ENCODE results near the gene TDRD5. TPM values are rescaled to one million over a fixed set of nuclear protein-coding genes. Genes with fewer than 3 reads are reported as not detected.
A peak's percentile ranks its signal among the peaks of the same experiment; 100 is the strongest.

The TDRD5 gene
- total RNA-seq, 1 experiment from 2014 or later: not detected

DNA sequence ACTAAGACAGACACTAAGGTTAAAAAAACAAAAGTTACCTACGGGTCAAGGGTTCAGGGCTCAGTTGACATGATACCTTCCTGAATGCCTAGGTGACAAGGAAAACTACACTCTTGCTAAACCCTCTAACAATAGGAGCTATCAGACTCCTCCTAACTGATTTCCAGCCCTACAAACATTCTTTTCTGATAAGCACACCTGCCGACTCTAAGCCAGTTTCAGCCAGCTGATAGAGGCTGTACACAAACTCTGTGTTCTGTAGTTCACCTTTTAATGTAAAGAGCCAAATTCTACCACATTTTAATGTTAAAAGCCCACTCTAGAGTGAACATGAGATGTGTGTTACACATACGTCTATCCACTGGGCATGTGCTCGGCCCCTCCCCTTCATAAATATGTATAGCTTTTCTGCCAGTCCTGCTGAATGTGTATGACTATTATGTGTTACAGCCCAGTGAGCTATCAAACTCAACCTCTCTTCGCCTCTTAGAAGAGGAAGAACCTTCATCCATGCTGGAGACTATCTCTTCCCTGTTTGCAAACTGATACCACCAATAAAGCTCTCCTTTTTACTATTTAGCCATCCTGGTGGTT lies 111.4 kb downstream of the TDRD5 start:
- Mint-ChIP-seq H3K27me3 (ENCODE audit: unreplicated experiment) (peaks cover 56% of the 10 kb centered on the region), H3K36me3 (ENCODE audit: insufficient read depth, unreplicated experiment) (no peaks in the 10 kb centered on the region), H3K4me3 (ENCODE audit: low read depth, unreplicated experiment) (no peak overlapping the region), H3K9me3 (ENCODE audit: low read depth, unreplicated experiment) (no peaks in the 10 kb centered on the region), H3K27ac (ENCODE audit: unreplicated experiment) (no peak overlapping the region), H3K4me1 (ENCODE audit: low read depth, unreplicated experiment) (no peaks in the 10 kb centered on the region)
- TF ChIP-seq, protein P1, sequence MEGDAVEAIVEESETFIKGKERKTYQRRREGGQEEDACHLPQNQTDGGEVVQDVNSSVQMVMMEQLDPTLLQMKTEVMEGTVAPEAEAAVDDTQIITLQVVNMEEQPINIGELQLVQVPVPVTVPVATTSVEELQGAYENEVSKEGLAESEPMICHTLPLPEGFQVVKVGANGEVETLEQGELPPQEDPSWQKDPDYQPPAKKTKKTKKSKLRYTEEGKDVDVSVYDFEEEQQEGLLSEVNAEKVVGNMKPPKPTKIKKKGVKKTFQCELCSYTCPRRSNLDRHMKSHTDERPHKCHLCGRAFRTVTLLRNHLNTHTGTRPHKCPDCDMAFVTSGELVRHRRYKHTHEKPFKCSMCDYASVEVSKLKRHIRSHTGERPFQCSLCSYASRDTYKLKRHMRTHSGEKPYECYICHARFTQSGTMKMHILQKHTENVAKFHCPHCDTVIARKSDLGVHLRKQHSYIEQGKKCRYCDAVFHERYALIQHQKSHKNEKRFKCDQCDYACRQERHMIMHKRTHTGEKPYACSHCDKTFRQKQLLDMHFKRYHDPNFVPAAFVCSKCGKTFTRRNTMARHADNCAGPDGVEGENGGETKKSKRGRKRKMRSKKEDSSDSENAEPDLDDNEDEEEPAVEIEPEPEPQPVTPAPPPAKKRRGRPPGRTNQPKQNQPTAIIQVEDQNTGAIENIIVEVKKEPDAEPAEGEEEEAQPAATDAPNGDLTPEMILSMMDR (IDR thresholded peaks at IDR 0.05; ENCODE audit: unreplicated experiment): no peak
- intact Hi-C loops (cut with micrococcal nuclease; ENCODE audit: unreplicated experiment): loop anchor here (10.0 kb wide), 1 partner anchor 252 kb away; the partner anchor contains the start of gene CEP350
- no TSS peak for BruUV-seq (replicated peaks)
- CTCF ChIA-PET: interaction anchor here (0.6 to 2.6 kb wide), 4 partner anchors 32 to 111 kb away, joined by 3 to 15 read pairs (median 4); no protein-coding TSS in a partner anchor
- DNase-seq: no peak

DNA sequence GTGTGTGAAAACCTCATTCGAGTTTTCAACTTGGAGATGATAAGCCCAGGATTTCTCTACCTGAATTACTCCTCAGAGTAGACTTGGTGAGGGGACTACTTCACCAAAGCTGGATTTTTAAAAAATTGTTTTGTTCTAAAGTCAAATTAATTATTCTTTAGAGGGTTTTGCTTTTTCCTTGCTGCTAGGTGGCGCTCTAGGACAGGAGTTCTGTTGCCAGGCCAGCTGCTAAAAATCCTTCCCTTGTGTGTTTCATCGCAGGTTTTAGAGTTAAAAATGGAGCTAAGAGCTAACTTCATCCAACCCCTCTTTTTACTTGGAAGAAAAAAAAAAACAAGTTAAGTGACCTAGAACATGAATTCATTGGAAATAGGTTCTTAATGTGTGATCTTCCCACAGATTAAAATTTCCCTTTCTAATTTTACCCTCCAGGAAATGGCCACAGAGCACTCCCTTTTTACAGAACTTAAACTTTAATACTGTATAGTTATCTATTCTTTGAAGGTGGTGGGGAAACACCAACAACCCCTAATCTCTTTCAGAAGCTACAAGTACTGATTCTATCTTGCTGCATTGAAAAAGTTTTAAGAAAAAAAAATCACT lies 114.8 kb downstream of the TDRD5 start:
- TF ChIP-seq, protein P1 (IDR thresholded peaks at IDR 0.05; ENCODE audit: unreplicated experiment): peak; percentile 82
- no TSS peak for BruUV-seq (replicated peaks)
- peak; percentile 77 for DNase-seq
- H3K4me1 Mint-ChIP-seq (ENCODE audit: low read depth, unreplicated experiment): peaks cover 9% of the 10 kb centered on the region
- no peak overlapping the region for H3K27ac Mint-ChIP-seq (ENCODE audit: unreplicated experiment)
- no peaks in the 10 kb centered on the region for H3K9me3 Mint-ChIP-seq (ENCODE audit: low read depth, unreplicated experiment)
- H3K27me3 Mint-ChIP-seq (ENCODE audit: unreplicated experiment): peaks cover 57% of the 10 kb centered on the region
- H3K4me3 Mint-ChIP-seq (ENCODE audit: low read depth, unreplicated experiment): no peak overlapping the region
- CTCF ChIA-PET: interaction anchor here (0.6 to 4.3 kb wide), 11 partner anchors 22 to 471 kb away, joined by 3 to 180 read pairs (median 3); no protein-coding TSS in a partner anchor
- intact Hi-C loops (cut with micrococcal nuclease; ENCODE audit: unreplicated experiment): loop anchor here (1.0 to 10.0 kb wide), 4 partner anchors 103 to 472 kb away; partner anchors contain the start of gene CEP350
- no peaks in the 10 kb centered on the region for H3K36me3 Mint-ChIP-seq (ENCODE audit: insufficient read depth, unreplicated experiment)

DNA sequence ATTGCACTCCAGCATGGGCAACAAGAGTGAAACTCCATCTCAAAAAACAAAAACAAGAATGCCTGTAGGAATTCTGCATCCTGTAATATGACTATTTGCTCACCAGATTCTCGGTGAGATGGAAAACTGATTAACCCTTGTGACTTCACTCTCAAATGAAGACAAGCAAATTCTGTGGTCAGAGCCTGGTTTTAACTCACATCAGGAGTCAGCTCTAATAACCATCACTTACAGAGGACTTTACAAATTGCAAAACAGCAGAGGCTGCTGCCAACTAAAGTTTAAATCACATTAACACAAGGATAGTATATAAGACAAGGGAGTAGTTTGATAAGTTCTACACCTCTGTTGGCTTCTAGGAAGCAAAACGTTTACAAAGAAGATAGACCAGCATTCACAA lies 115.8 kb downstream of the TDRD5 start:
- intact Hi-C loops (cut with micrococcal nuclease; ENCODE audit: unreplicated experiment): loop anchor here (2.0 to 10.0 kb wide), 2 partner anchors 247 to 471 kb away; partner anchors contain the start of gene CEP350
- Mint-ChIP-seq H3K9me3 (ENCODE audit: low read depth, unreplicated experiment) (no peaks in the 10 kb centered on the region), H3K4me3 (ENCODE audit: low read depth, unreplicated experiment) (no peak overlapping the region), H3K36me3 (ENCODE audit: insufficient read depth, unreplicated experiment) (no peaks in the 10 kb centered on the region), H3K27me3 (ENCODE audit: unreplicated experiment) (peaks cover 54% of the 10 kb centered on the region), H3K4me1 (ENCODE audit: low read depth, unreplicated experiment) (peaks cover 9% of the 10 kb centered on the region), H3K27ac (ENCODE audit: unreplicated experiment) (no peak overlapping the region)
- CTCF ChIA-PET: interaction anchor here (1.2 to 4.3 kb wide), 3 partner anchors 21 to 107 kb away, joined by 4 to 180 read pairs (median 96); no protein-coding TSS in a partner anchor
- TF ChIP-seq, protein P1 (IDR thresholded peaks at IDR 0.05; ENCODE audit: unreplicated experiment): no peak
- DNase-seq: no peak
- no TSS peak for BruUV-seq (replicated peaks)

DNA sequence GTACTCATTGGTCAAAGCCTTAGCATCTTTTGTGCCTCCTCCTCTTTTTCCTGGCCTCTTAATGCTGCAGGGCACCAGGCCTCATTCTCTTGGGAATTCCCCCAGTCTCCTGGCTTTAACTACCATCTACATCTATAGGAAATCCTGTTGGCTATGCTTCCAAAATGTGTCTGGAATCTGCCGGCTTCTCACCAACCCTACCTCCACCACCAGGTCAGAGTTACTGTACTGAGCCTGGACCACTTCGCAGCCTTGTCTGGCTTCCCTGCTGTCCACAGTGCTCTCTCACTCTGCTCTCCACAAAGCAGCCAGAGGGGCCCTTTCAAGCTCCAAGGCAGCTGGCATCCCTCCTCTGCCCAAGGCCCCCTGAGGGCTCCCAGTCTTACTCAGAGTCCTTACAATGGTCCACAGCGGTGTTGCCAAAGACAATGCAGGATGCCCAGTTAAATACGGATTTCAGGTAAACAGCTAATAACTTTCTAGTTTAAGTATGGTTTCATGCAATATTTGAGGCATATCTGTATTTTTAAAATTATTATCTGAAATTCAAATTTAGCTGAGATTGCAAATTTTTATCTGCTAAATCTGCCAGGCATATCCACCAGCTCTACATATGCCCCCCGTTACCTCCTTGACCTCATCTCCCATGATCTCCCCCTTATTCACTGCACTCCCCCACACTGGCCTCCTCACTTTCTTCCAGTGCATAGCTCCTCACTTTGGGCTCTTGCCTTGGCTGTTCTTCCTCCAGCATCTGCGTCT lies 117.0 kb downstream of the TDRD5 start:
- TF ChIP-seq, protein P1 (IDR thresholded peaks at IDR 0.05; ENCODE audit: unreplicated experiment): no peak
- Mint-ChIP-seq H3K36me3 (ENCODE audit: insufficient read depth, unreplicated experiment) (no peaks in the 10 kb centered on the region), H3K27ac (ENCODE audit: unreplicated experiment) (no peak overlapping the region), H3K27me3 (ENCODE audit: unreplicated experiment) (peaks cover 42% of the 10 kb centered on the region), H3K4me1 (ENCODE audit: low read depth, unreplicated experiment) (peaks cover 9% of the 10 kb centered on the region), H3K9me3 (ENCODE audit: low read depth, unreplicated experiment) (no peaks in the 10 kb centered on the region), H3K4me3 (ENCODE audit: low read depth, unreplicated experiment) (no peak overlapping the region)
- intact Hi-C loops (cut with micrococcal nuclease; ENCODE audit: unreplicated experiment): loop anchor here (10.0 kb wide), 1 partner anchor 246 kb away; the partner anchor contains the start of gene CEP350
- CTCF ChIA-PET: interaction anchor here (2.6 to 2.7 kb wide), 2 partner anchors 101 to 106 kb away, joined by 24 to 32 read pairs; no protein-coding TSS in a partner anchor
- no TSS peak for BruUV-seq (replicated peaks)
- DNase-seq: no peak

Measured in Calu3 (cell line).